Testis (tissue), 2 donors: Measurements from ENCODE around the gene BBX.

Source experiments
- CTCF ChIP-seq, 3 experiments: fragments of 450-650 bp in 2 of 3; fragments of 200-600 bp in 1 of 3; sonication (generic) in 1 of 3; IDR thresholded peaks; one replicate each; pipeline ENCODE4 v1.5.1; 2016 to 2019; ENCODE audit warnings: antibody characterized with exemption in 3 of 3, mild to moderate bottlenecking in 2 of 3, moderate library complexity in 1 of 3
- POLR2A ChIP-seq: fragments of 450-650 bp; IDR thresholded peaks from one replicate; pipeline ENCODE4 v1.6.1; 2017; ENCODE audit warnings: antibody characterized with exemption, mild to moderate bottlenecking, moderate library complexity

DNA sequence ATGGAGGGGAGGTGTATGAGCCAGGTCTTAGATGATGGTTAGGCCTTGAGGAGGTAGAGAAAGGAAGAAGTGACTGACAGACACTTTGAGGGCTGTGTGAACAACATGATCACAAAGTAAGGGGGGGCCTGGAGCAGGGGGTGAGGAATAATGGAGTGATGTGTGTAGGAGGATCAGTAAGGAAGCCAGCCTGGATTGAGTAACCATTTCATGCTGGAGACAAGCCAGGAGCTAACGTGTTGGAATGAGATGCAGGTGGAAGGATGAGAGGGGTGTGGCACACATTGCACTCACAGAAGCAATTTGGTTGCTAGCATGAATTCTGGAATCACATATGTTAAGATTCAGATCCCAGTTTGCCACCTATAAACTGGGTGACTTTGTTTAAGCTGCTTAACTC is 65.5 kb downstream of the BBX start:
- TF ChIP-seq POLR2A (no peak), CTCF (IDR thresholded peaks at IDR 0.05) (no peak)
